Glutamatergic neuron (in vitro differentiated cells): ENCODE data around the gene DNM3. TPM values are rescaled to one million over a fixed set of nuclear protein-coding genes. Genes with fewer than 3 reads are reported as not detected.

Source experiments
- DNase-seq: peaks from one replicate; pipeline ENCODE4 v3.0.0; 2022
- H3K27ac Mint-ChIP-seq: one replicate; pipeline ENCODE4 v1.8.0; 2020; ENCODE audit warnings: mild to moderate bottlenecking, mixed read lengths, inconsistent platforms; ENCODE audit not compliant: unreplicated experiment
- H3K27me3 Mint-ChIP-seq: one replicate; pipeline ENCODE4 v1.8.0; 2020; ENCODE audit warnings: mild to moderate bottlenecking, moderate library complexity, mixed read lengths, inconsistent platforms; ENCODE audit not compliant: unreplicated experiment
- H3K36me3 Mint-ChIP-seq: one replicate; pipeline ENCODE4 v1.8.0; 2020; ENCODE audit warnings: mild to moderate bottlenecking, mixed read lengths, inconsistent platforms; ENCODE audit not compliant: unreplicated experiment
- H3K4me1 Mint-ChIP-seq: one replicate; pipeline ENCODE4 v1.8.0; 2020; ENCODE audit warnings: mild to moderate bottlenecking, low read depth, mixed read lengths, inconsistent platforms; ENCODE audit not compliant: unreplicated experiment
- H3K4me3 Mint-ChIP-seq: one replicate; pipeline ENCODE4 v1.8.0; 2020; ENCODE audit warnings: mild to moderate bottlenecking, mixed read lengths, inconsistent platforms; ENCODE audit not compliant: unreplicated experiment
- H3K9me3 Mint-ChIP-seq: one replicate; pipeline ENCODE4 v1.8.0; 2020; ENCODE audit warnings: mild to moderate bottlenecking, moderate library complexity, mixed read lengths, inconsistent platforms; ENCODE audit not compliant: unreplicated experiment
- total RNA-seq: library from RNA; stranded (reverse); fragmentation: NEBNext Ultra II Directional; extraction: Animal tissue kit (Norgen Biotek cat#: 25700); gene quantifications from one replicate; pipeline ENCODE4 v1.2.1, GENCODE V29; 2021; ENCODE audit not compliant: unreplicated experiment
- TF ChIP-seq, protein P1 (sequence below): fragments of 200-600 bp; sonication (generic); IDR thresholded peaks from one replicate; pipeline ENCODE4 v1.5.0; 2021; ENCODE audit not compliant: partially characterized antibody, unreplicated experiment

The DNM3 gene
- total RNA-seq, 1 donor from 2014 or later, result 11.4 TPM

DNA sequence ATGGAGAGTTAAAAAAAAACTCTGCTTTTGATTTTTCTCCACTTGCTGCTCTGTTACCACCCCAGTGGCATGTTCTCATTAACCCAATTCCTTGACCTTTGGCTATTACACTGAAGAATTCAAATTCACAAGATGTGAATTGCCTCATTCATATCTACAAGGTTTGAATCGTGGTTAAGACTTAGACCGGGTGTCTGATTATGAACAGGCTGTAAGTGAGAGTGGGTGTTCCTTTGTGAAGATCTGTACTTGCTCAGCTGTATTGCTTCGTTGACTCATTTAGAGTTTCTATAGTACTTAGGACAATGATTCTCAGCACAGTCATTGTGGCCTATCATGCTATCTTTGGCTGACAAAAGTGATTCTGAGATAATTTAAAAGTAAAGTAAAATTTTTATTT, 36.4 kb downstream of the DNM3 start:
- Mint-ChIP-seq H3K36me3 (no peaks in the 10 kb centered on the region), H3K27ac (no peak overlapping the region), H3K27me3 (no peaks in the 10 kb centered on the region), H3K9me3 (no peaks in the 10 kb centered on the region), H3K4me3 (no peak overlapping the region), H3K4me1 (no peaks in the 10 kb centered on the region)
- TF ChIP-seq, protein P1, sequence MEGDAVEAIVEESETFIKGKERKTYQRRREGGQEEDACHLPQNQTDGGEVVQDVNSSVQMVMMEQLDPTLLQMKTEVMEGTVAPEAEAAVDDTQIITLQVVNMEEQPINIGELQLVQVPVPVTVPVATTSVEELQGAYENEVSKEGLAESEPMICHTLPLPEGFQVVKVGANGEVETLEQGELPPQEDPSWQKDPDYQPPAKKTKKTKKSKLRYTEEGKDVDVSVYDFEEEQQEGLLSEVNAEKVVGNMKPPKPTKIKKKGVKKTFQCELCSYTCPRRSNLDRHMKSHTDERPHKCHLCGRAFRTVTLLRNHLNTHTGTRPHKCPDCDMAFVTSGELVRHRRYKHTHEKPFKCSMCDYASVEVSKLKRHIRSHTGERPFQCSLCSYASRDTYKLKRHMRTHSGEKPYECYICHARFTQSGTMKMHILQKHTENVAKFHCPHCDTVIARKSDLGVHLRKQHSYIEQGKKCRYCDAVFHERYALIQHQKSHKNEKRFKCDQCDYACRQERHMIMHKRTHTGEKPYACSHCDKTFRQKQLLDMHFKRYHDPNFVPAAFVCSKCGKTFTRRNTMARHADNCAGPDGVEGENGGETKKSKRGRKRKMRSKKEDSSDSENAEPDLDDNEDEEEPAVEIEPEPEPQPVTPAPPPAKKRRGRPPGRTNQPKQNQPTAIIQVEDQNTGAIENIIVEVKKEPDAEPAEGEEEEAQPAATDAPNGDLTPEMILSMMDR, result no peak
- DNase-seq, result no peak

GRCh38 chr1:171879556-171879955, 38.3 kb downstream of the DNM3 start:
- no peak for DNase-seq
- Mint-ChIP-seq H3K9me3 (no peaks in the 10 kb centered on the region), H3K27ac (no peak overlapping the region), H3K4me1 (no peaks in the 10 kb centered on the region), H3K36me3 (no peaks in the 10 kb centered on the region), H3K27me3 (no peaks in the 10 kb centered on the region), H3K4me3 (no peak overlapping the region)
- TF ChIP-seq, protein P1, result no peak

DNA sequence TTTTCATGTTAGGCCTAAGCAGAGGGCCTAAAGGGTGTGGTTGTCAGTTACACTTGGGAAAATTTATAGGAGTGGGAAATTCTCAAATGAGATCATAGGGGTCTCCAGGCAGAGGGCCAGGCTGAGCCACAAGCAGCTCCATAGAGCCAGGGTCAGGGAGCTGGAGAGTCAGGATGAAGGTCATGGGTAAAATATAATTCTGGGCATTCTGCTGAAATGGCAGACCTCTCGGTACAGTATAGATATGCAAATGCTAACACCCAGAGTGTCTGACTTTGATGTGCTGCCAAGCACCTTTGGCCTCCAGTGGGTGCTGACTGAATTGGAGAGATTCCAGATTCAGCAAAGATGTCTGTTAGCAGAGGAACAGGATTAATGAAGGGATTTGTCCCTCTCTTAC, 40.1 kb downstream of the DNM3 start:
- no peaks in the 10 kb centered on the region for H3K36me3 Mint-ChIP-seq
- H3K27me3 Mint-ChIP-seq, result no peaks in the 10 kb centered on the region
- TF ChIP-seq, protein P1, result no peak
- H3K27ac Mint-ChIP-seq, result no peak overlapping the region
- H3K4me1 Mint-ChIP-seq, result no peaks in the 10 kb centered on the region
- no peak overlapping the region for H3K4me3 Mint-ChIP-seq
- no peaks in the 10 kb centered on the region for H3K9me3 Mint-ChIP-seq
- DNase-seq, result no peak

DNA sequence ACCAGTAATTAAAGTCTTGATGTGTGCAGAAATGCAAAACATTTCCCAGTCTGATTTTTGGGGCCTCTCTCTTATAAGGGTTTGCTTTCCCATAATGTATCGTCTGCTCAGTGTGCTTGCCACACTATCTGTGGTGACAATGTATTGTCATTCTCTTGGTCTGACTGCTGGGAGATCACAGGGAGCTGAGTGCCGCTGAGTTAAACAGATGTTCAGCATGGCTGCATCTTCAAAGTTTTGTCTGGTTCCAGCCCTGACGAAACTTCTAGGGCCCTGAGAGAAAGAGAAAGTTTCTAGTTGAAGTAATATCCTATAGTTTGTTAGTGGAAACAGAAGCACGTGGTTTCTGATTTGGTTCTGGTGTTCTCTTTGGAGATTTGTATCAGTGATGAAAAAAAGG, 42.6 kb downstream of the DNM3 start:
- Mint-ChIP-seq H3K36me3 (no peaks in the 10 kb centered on the region), H3K4me3 (no peak overlapping the region), H3K27ac (no peak overlapping the region), H3K4me1 (no peaks in the 10 kb centered on the region), H3K9me3 (no peaks in the 10 kb centered on the region), H3K27me3 (no peaks in the 10 kb centered on the region)
- TF ChIP-seq, protein P1, result no peak
- no peak for DNase-seq

- H3K9me3 Mint-ChIP-seq, result no peaks in the 10 kb centered on the region
- H3K36me3 Mint-ChIP-seq, result no peaks in the 10 kb centered on the region
- TF ChIP-seq, protein P1, result no peak
- no peak overlapping the region for H3K4me3 Mint-ChIP-seq
- DNase-seq, result no peak
- H3K27me3 Mint-ChIP-seq, result no peaks in the 10 kb centered on the region
- H3K27ac Mint-ChIP-seq, result no peak overlapping the region
- no peaks in the 10 kb centered on the region for H3K4me1 Mint-ChIP-seq
Measured at GRCh38 chr1:171884475-171884874, 43.2 kb downstream of the DNM3 start.
